VCaP (cell line): ENCODE data around the gene AGO3.
"Not testable (repeated sequence)": the region's sequence is repeated elsewhere in the genome, so short reads cannot be mapped to it uniquely, and the experiment has no call there.

Source experiments
- H3K27ac ChIP-seq: fragments of 450-650 bp; 2 replicates; pipeline ENCODE4 v1.5.1; 2017
- TF ChIP-seq, protein P1 (sequence below): fragments of 450-650 bp; conservative IDR thresholded peaks from 2 replicates; pipeline ENCODE4 v1.5.1; 2017; ENCODE audit warnings: mild to moderate bottlenecking, moderate library complexity

AGO3 gene

DNA sequence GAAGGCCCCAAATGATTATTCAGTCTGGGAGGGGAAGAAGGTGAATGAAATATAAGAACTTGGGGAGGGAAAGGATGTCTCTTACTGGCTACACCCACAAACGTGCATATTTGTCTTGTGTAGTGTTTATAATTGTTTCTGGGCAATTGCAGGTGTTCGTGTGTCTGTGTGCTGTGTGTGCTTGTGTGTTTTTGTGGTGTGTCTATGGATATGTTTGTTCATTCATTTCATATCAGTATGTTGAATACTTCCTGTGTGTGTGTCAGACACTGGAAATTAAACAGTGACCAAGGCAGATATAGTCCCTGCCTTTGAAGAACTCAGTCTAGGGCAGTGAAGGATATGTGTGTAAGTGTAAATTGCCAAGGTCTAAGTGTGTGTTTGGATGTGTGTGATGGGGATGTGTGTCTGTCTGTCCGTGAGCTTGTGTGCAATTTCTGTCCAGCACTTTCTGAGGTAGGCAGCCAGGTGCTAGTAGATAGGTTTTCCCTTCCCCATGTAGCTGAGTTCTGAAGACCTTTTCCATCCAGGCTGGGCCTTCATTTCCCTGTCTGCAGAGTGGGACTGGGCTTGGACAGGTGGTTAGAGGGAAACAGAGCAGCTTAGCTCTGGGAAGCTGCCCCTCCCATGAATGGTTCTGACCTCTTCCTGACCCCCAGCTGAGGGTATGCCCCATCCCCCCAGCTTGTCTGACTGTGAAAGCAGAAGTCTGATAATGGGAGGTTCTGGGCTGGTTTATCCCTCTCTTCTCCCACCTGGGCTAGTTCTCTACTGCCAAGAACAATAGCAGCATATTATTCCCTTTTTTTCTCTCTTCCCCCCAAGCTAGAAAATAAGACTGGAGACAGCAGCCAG, 44.1 kb upstream of the AGO3 start:
- TF ChIP-seq, protein P1, sequence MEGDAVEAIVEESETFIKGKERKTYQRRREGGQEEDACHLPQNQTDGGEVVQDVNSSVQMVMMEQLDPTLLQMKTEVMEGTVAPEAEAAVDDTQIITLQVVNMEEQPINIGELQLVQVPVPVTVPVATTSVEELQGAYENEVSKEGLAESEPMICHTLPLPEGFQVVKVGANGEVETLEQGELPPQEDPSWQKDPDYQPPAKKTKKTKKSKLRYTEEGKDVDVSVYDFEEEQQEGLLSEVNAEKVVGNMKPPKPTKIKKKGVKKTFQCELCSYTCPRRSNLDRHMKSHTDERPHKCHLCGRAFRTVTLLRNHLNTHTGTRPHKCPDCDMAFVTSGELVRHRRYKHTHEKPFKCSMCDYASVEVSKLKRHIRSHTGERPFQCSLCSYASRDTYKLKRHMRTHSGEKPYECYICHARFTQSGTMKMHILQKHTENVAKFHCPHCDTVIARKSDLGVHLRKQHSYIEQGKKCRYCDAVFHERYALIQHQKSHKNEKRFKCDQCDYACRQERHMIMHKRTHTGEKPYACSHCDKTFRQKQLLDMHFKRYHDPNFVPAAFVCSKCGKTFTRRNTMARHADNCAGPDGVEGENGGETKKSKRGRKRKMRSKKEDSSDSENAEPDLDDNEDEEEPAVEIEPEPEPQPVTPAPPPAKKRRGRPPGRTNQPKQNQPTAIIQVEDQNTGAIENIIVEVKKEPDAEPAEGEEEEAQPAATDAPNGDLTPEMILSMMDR: no peak
- H3K27ac ChIP-seq: peak overlapping the region; percentile 28; the same call in 1 of the 2 replicates

DNA sequence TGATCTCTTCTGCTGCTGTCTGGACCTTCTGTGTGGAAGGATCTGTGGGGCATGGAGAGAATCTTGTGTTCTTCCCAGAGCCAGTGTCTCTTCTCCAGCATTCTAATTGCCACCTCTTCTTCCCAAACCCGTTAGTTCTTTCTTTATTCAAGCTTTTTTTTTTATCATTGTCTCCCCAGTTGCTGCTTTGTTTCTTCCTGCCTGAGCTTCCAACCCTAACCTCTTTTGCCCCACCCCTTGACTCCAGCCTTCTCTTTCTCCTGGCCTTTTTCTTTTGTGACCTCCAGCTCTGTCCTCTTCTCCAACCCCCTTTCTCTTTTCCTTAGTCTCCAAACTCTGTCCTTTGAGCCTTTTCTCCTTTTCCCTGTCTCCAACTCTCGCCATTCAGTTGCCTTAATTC, 43.4 kb upstream of the AGO3 start:
- TF ChIP-seq, protein P1: no peak
- no peak overlapping the region for H3K27ac ChIP-seq

DNA sequence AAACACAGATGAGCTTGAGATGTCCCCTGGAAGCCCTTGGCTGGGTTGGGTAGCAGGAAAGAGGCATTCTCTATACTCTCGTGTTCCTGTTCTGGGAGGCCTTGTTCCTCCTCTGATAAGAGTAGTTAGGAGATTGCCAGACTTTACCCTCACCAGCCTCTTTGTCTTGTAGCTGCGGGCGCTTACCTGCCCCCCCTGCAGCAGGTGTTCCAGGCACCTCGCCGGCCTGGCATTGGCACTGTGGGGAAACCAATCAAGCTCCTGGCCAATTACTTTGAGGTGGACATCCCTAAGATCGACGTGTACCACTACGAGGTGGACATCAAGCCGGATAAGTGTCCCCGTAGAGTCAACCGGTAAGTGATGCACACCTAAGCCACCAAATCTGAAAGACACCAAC, 42.6 kb upstream of the AGO3 start:
- TF ChIP-seq, protein P1: no peak
- no peak overlapping the region for H3K27ac ChIP-seq

DNA sequence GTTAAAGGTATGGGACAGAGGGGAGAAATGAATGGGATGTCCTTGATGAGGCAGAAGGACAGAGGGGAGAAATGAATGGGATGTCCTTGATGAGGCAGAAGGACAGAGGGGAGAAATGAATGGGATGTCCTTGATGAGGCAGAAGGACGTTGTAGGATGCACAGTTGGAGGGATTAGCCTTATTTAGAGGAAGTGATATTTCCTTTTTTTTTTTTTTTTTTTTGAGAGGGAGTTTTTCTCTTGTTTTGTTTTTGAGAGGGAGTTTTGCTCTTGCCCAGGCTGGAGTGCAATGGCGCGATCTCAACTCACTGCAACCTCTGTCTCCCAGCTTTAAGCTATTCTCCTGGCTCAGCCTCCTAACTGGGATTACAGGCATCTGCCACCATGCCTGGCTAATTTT, 41.9 kb upstream of the AGO3 start:
- H3K27ac ChIP-seq: not testable (repeated sequence)

DNA sequence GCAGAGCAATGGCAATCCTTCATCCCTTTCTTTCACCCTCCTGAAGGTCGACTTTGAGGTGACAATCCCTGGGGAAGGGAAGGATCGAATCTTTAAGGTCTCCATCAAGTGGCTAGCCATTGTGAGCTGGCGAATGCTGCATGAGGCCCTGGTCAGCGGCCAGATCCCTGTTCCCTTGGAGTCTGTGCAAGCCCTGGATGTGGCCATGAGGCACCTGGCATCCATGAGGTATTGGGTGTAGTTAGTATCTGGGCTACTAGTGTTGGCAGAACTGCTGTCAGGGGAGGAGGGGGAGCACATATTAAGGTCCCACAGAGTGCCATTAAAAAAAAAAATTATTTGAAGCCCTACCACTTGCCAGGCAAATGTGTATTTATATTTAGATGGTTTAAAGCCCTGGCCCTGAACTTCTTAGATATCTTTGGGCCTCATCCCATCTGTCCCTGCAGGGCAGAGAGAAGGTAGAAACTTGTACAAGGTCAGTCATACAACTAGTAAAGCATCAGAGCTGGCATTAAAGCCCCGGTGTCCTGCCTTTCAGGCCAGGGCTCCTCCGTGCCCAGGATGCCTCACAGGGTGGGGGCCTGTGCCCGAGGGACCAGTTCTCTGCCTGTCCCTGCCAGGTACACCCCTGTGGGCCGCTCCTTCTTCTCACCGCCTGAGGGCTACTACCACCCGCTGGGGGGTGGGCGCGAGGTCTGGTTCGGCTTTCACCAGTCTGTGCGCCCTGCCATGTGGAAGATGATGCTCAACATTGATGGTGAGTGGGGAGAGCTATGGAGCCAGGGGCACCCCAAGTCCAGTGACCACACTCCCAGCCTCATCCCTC, 37.6 kb upstream of the AGO3 start:
- no peak overlapping the region for H3K27ac ChIP-seq
- TF ChIP-seq, protein P1: no peak

DNA sequence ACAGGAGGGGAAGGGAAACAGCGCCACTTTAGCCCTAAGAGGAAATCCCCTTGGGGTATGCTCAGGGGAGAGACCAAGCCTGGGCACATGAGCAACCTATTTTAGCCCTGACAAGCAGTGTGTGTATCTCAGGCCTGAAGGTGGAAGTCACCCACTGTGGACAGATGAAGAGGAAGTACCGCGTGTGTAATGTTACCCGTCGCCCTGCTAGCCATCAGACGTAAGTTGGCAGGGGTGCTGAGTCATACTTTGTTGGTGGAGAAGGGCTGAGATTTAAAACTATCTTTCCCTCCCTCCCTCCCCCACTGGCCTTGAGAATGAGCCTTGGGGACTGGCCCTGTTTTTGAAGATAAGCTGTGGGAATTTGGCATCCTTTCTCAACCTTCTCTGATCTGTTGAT, 36.7 kb upstream of the AGO3 start:
- no peak overlapping the region for H3K27ac ChIP-seq
- TF ChIP-seq, protein P1: no peak

DNA sequence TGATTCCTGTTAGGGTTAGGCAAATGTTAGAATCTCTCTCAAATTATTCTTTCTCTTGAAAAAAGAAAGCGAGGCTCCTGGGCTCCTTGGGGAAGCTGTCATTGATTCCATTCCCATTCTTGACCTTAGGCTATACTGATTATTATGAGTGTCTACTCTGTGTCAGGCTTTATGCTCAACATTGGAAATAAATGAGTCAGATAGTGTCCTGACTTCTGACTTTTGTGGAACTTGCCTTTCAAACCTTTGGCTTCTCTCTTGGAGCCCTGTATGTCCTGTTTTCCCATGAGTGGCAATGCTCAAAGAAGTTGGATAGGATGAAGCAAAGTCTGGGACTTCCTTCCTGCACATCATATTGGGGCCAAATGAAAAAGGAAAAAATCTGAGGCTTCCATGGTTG, 36.2 kb upstream of the AGO3 start:
- TF ChIP-seq, protein P1: no peak
- no peak overlapping the region for H3K27ac ChIP-seq
